GM19452 (cell line): ENCODE results near the gene IGF2.

ENCODE experiments used
- ATAC-seq: cut with Tn5 transposase; IDR thresholded peaks from one replicate; pipeline ENCODE4 v1.9.1; 2021; ENCODE audit not compliant: unreplicated experiment

Gene IGF2

DNA sequence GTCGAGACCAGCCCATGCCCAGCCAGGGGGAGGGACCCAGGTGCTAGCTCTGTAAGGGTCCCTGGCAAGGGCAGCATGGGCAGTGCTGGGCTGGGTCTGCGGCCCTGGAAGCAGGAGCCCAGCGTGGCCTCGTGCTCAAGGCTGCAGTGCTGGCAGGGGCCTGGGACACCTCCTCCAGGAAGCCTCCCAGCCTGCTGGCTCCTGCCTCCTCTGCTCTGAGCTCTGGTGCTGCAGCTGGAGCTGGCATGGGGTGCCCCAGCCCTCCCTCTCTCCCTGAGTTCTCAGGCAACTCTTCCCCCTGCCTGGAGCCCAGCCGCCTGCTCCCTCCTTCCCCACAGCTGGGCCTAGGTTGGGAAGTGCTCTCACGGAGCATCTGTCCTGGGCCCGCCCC lies 15.0 kb upstream of the IGF2 start:
- no peak for ATAC-seq

GRCh38 chr11:2153581-2154194 lies 14.5 kb upstream of the IGF2 start:
- no peak for ATAC-seq

DNA sequence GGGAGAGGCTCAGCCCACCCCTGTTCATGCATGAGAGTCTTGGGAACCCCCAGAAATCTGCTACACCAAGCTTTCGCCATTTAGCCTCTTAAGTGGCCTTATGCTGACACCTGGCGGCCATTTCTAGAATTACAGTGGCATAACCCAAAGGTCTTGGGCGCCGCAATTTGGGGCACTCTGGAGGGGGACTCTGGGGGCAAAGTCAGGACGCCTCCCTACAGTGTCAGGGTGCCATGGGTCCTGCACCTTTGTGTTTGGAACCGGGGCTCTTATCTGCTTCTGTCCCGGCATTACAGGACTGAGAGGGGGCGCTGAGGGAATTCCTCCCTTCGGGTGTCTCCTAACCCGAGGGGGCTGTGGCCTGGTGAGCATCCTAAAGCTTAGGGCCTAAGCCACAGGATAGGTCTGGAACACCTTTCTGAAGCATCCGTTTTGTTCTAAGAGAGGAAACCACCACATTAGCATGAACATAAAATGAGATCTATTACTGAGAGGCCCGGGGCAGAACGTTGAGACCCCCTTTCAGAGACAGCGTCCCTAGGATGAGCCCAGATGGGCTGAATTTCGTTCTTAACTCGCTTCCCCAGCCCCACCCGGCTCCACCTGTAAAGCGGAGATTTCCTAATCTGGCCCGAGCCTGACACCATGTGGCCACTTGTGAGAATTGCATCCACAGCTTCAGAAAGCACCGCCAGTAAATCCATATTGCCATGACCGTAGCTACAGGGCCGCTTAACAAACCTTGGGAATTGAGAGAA lies 12.5 kb upstream of the IGF2 start:
- ATAC-seq: no peak

- no peak for ATAC-seq
Measured at GRCh38 chr11:2149864-2150847, 11.0 kb upstream of the IGF2 start.

GRCh38 chr11:2149460-2149859 lies 10.3 kb upstream of the IGF2 start:
- no peak for ATAC-seq

GRCh38 chr11:2148595-2148994 lies 9.4 kb upstream of the IGF2 start:
- no peak for ATAC-seq

DNA sequence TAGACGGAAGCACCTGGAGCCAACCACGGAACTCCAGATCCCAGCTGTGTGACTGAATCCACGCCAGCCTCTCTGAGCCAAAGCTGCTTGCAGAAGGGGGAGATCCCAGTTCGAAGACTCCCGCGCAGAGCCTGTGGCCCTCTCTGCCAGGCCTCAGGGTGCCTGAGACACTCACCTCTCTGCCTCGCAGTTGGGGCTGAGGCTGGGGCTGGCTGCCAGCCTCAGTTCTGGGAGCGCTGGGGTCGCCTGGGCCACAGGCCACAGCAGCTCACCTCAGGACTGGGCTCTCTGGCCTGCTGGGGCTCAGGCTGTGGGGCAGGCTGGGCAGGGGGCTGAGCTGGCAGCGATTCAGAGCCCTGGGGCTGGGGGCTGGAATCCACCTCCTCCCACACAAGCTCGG lies 8.2 kb upstream of the IGF2 start:
- ATAC-seq: no peak

- no peak for ATAC-seq
Measured at GRCh38 chr11:2146051-2146450, 6.9 kb upstream of the IGF2 start.

- ATAC-seq: no peak
Measured at GRCh38 chr11:2144544-2145248, 5.5 kb upstream of the IGF2 start.

DNA sequence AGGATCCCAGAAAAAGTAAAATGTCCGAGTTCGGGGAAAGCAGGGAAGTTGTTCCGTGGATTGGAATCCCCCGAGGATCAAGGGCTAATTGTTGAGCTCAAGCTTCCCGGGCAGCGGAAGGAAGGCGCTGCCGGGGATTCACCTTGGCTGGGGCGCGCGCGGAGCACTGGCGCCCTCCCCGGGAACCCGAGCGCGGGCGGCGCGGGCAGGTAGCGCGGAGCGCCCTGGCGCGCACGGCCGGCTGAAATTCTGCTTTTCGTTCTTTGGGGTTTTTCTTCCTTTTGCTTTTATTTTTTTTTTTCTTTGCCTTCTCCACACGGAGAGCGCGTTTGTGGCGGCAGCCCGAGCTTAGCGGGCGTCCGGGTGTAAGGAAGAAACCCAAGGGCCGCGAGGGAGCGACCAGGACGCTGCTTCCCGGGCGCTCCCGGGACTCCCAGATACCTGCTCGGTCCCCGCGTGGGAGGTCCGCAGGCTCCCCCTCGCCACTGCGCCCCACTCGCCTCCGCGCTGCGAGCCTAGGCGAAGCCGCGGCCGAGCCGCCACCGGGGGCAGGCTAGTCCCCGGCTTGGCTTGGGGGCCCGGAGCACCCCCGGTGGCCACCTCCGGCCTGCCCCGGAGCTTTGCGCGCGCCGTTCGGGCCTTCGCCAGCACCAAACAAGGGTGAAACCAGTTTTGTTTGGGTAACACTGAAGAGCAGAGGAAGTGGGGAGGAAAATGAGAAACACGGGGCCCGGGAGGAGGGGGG lies 4.8 kb upstream of the IGF2 start:
- ATAC-seq: no peak

GRCh38 chr11:2143477-2143798 lies 4.2 kb upstream of the IGF2 start:
- no peak for ATAC-seq

GRCh38 chr11:2142762-2143202 lies 3.6 kb upstream of the IGF2 start:
- no peak for ATAC-seq

DNA sequence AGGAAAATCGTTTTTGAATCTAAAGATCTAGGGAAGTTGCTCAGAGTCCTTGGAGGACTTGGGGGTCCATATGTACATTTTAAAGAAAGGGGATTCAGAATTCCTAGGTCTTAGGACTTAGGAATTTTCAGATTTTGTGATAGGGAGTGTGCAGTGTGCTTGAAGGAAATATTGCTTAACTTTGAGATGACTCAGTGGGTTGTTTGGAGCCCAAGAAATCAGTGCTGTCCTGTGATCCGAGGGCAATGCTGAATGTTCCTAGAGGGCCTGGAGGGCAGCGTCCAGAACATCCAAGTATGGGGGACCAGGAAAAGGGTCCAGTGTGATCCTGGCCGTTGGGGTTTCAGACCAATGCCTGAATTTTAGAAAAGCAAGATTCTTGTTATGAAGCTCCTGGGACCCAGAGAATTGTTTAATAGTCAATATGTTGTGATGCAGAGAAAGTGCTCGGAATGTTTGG lies 3.1 kb upstream of the IGF2 start:
- no peak for ATAC-seq

GRCh38 chr11:2140411-2141400 lies 1.5 kb upstream of the IGF2 start:
- ATAC-seq: no peak

- no peak for ATAC-seq
Measured at GRCh38 chr11:2139621-2140337, 590 bp upstream of the IGF2 start.

DNA sequence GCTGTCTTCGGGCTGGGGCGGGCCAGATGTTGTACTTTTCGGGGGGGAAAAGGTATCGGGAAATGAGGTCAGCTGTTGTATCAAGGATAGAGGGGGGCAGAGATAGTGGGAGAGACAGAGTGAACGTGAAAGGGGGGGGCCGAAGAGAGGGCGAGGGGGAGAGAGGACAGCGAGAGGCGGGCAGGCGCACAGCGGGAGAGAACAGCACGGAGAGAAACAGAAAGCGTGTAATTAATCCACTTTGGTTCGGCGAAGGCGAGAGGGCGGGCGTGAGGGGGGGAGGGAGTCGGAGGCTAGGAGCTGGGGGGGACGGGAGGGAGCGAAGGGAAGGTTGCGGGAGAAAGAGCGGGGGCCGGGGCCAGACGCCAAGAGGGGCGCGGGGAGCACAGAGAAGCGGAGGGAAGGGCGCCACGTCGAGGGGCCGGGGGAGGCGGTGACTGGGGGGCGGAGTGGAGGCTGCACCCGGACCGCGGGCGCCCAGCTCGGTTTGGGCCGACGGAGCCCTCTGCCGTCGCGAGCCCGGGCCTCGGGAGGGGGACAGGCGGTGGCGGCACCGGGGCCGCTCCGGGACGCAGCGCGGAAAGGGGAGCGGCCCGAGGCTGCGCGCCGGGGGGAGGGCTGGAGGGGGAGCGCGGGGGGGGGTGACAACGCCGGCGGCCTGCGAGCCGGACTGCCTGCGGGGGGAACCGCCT lies 612 bp downstream of the IGF2 start:
- ATAC-seq: no peak

DNA sequence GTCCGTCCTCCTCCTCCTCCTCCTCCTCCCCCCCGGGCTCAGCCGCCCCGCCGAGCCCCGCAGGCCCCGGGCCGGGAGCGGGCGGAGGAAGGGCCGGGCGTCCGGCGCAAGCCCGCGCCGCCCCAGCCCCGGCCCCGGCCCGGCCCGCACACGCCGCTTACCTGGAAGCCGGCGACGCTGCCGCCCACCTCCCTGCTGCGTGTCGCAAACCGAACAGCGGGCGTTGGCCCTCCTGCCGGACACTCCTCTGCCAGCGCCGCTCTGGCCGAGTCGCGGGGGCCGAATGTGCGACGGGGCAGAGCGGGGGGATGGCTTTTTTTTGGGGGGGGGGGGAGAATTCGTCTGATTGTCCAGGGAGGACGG lies 1.1 kb downstream of the IGF2 start:
- no peak for ATAC-seq
